ENCODE data around the gene TLR5. TPM values are rescaled to one million over a fixed set of nuclear protein-coding genes. Genes with fewer than 3 reads are reported as not detected.

Gene TLR5
- total and polyA plus RNA-seq, 8 donors = 2.4 to 15.2 (median 4.6) TPM

DNA sequence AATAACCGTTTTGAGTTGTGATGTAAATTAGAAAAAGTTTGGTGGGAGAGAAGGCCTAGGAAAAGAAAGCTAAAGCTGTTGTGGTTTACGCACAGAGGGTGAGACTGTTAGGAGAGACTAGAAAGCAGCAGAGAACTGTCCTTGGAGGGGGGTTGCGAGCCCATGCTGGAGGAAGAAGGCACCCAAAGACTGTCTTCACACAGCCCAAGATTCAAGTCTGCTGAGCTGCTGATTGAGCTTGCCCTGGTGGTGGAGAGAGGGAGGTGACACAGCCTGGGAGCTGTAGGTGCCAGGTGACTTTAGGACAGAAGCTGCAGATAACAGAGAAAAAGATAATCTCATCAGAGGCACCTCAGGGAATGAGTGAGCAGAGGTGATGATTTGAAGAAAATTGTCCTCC is 18.3 kb upstream of the TLR5 start:
- FAIRE-seq (no peak), ATAC-seq (no peak), DNase-seq (no peak)
- Histone ChIP-seq H3K4me3 (no peak overlapping the region), H3K4me1 (no peaks in the 10 kb centered on the region), H3K36me3 (no peaks in the 10 kb centered on the region), H3K27ac (no peak overlapping the region), H3K27me3 (no peaks in the 10 kb centered on the region), H3K9me3 (no peaks in the 10 kb centered on the region)
- WGBS, 2 donors = 76 to 79% methylated on average over 3 of the region's 3 CpGs
- intact Hi-C loops (cut with DNase I) = no loop called here
- no peak for TF ChIP-seq CTCF (IDR thresholded peaks at IDR 0.05)

- DNase-seq (no peak), ATAC-seq (no peak), FAIRE-seq (no peak)
- WGBS, 2 donors = 61 to 68% methylated on average over 2 of the region's 2 CpGs
- no peaks in the 10 kb centered on the region for H3K27me3 ChIP-seq
- no peaks in the 10 kb centered on the region for H3K9me3 ChIP-seq
- no peak overlapping the region for H3K27ac ChIP-seq
- H3K4me3 ChIP-seq = no peak overlapping the region
- no peaks in the 10 kb centered on the region for H3K36me3 ChIP-seq
- intact Hi-C loops (cut with DNase I) = no loop called here
- TF ChIP-seq CTCF (IDR thresholded peaks at IDR 0.05) = no peak
- H3K4me1 ChIP-seq = no peaks in the 10 kb centered on the region
Observed at GRCh38 chr1:223156343-223156742, 13.3 kb upstream of the TLR5 start.

GRCh38 chr1:223155153-223155552 is 12.1 kb upstream of the TLR5 start:
- Histone ChIP-seq H3K27me3 (no peaks in the 10 kb centered on the region), H3K27ac (no peak overlapping the region), H3K36me3 (no peaks in the 10 kb centered on the region), H3K9me3 (no peaks in the 10 kb centered on the region), H3K4me3 (no peak overlapping the region), H3K4me1 (no peaks in the 10 kb centered on the region)
- ATAC-seq (no peak), DNase-seq (no peak), FAIRE-seq (no peak)
- 60 to 74% methylated on average over 2 of the region's 2 CpGs for WGBS, 2 donors
- intact Hi-C loops (cut with DNase I) = no loop called here
- TF ChIP-seq CTCF (IDR thresholded peaks at IDR 0.05) = no peak

DNA sequence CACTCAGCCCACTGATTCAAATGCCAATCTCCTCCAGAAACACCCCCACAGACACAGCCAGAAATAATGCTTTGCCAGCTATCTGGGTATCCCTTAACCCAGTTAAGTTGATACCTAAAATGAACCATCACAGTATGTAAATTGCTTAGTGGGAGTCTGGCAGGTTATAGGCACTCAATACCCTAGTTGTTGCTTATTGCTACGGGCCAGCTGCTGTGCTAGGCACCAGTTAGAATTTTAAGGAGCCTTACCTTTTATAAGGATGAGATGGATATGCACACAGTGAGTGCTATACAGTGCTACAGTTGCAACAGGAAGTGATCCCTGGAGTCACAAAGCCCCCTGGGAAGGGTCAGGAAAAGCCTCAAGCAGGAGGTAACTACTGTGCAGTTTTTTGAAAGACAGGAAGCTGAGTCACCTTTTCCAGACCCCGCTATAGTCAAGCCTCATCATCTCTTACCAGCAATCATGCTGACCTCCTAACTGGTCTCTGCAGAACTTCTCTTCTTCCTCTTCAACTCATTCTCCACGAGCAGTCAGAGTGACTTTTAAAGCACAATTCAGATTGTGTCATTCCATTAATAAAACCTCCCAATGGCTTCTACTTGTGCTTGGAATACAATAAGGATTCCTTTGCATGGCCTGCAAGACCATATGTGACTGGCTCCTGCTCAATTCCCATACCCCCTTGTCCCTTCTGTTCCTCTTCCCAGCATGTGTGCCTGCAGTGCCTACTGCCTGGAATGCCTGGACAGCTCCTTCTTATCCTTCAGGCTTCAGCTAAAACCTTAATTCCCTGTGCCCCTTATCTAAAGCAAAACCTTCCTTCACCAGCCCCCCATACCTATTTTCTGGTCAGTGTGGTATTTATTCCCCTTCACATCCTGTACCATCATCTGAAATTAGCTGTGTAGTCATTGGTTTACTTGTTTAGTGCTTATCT is 10.4 kb upstream of the TLR5 start:
- Histone ChIP-seq H3K9me3 (no peaks in the 10 kb centered on the region), H3K27ac (no peak overlapping the region), H3K4me3 (no peak overlapping the region), H3K4me1 (no peaks in the 10 kb centered on the region), H3K36me3 (no peaks in the 10 kb centered on the region), H3K27me3 (no peaks in the 10 kb centered on the region)
- no peak for DNase-seq
- no peak for FAIRE-seq
- intact Hi-C loops (cut with DNase I) = no loop called here
- 88 to 89% methylated on average over 3 of the region's 3 CpGs for WGBS, 2 donors
- TF ChIP-seq CTCF (IDR thresholded peaks at IDR 0.05) = no peak
- no peak for ATAC-seq

- H3K27me3 ChIP-seq = no peaks in the 10 kb centered on the region
- TF ChIP-seq CTCF (IDR thresholded peaks at IDR 0.05) = no peak
- no peaks in the 10 kb centered on the region for H3K36me3 ChIP-seq
- ATAC-seq = no peak
- no peaks in the 10 kb centered on the region for H3K9me3 ChIP-seq
- DNase-seq = no peak
- FAIRE-seq = no peak
- intact Hi-C loops (cut with DNase I) = no loop called here
- WGBS, 2 donors = 81 to 83% methylated on average over 4 of the region's 4 CpGs
- H3K4me1 ChIP-seq = no peaks in the 10 kb centered on the region
- H3K4me3 ChIP-seq = no peak overlapping the region
- H3K27ac ChIP-seq = no peak overlapping the region
Observed at GRCh38 chr1:223152399-223152798, 9.4 kb upstream of the TLR5 start.
